Measurements from ENCODE around the gene TEPSIN.
A peak's percentile ranks its signal among the peaks of the same experiment; 100 is the strongest.

The TEPSIN gene

DNA sequence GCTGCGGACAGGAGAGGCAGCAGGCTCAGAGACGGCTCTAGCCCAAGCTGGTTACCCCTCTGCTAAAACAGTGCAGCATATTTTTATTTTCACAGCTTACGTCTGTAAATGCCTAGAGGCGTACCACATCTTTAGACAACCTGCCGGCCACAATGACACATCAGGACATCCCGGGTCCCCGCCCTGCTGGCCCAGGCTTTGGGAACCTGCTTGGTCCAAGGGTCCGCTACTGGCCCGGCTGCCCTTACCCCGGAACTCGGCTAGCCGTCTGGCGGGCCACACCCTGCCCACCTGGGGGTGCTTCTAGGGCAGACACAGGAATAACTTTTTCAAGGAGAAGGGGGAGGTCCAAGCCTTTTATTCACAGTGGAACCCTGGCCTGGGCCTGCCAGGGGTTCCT is 20.4 kb downstream of the TEPSIN start:
- no peak for DNase-seq
- Histone ChIP-seq H3K36me3 (ENCODE audit: control insufficient read depth in 1 of 2, insufficient read depth in 2 of 2, low read depth in 1 of 2, low read length in 2 of 2) (peaks cover 0 to 35% of the 10 kb centered on the region in 2 experiments), H3K4ac (ENCODE audit: low read depth in 1 of 2, low read length in 2 of 2) (no peak overlapping the region), H4K8ac (ENCODE audit: low read length) (no peak overlapping the region), H3K79me1 (replicated peaks; ENCODE audit: low read length, poor library complexity, severe bottlenecking) (peaks cover 39% of the 10 kb centered on the region), H3K27ac (ENCODE audit: low read length, poor library complexity, severe bottlenecking) (no peak overlapping the region), H3K9ac (ENCODE audit: low read length) (no peak overlapping the region), H2AFZ (ENCODE audit: low read depth, low read length) (no peak overlapping the region), H3K4me3 (ENCODE audit: insufficient read depth in 1 of 2, low read depth in 1 of 2, low read length in 2 of 2) (no peak overlapping the region), H2BK5ac (ENCODE audit: low read depth, low read length, poor library complexity, severe bottlenecking) (no peak overlapping the region), H2AK5ac (ENCODE audit: low read length, severe bottlenecking) (no peak overlapping the region), H3K23ac (ENCODE audit: low read length in 2 of 2) (peak overlapping the region in 1 of 2 experiments; percentile 70), H3K14ac (ENCODE audit: low read length in 2 of 2) (no peak overlapping the region), H2BK120ac (ENCODE audit: low read depth, low read length) (no peak overlapping the region), H3K9me3 (ENCODE audit: control insufficient read depth, low read length) (no peaks in the 10 kb centered on the region), H3K27me3 (ENCODE audit: control insufficient read depth in 1 of 2, insufficient read depth in 1 of 2, low read length in 2 of 2) (no peaks in the 10 kb centered on the region), H2BK12ac (ENCODE audit: low read length in 2 of 2) (no peak overlapping the region), H4K91ac (ENCODE audit: low read length) (no peak overlapping the region), H3K4me1 (ENCODE audit: control insufficient read depth, insufficient read depth, low read depth, low read length) (peaks cover 18% of the 10 kb centered on the region), H2BK15ac (ENCODE audit: low read depth, poor library complexity, severe bottlenecking) (no peak overlapping the region), H3K18ac (ENCODE audit: low read depth in 1 of 2, low read length in 2 of 2) (no peak overlapping the region), H3K4me2 (ENCODE audit: low read length, poor library complexity, severe bottlenecking) (no peak overlapping the region)
- WGBS, result 89% methylated on average over 13 of the region's 13 CpGs

- Histone ChIP-seq H3K4me3 (ENCODE audit: insufficient read depth in 1 of 2, low read depth in 1 of 2, low read length in 2 of 2) (no peak overlapping the region), H2BK12ac (ENCODE audit: low read length in 2 of 2) (no peak overlapping the region), H2BK15ac (ENCODE audit: low read depth, poor library complexity, severe bottlenecking) (no peak overlapping the region), H3K4me1 (ENCODE audit: control insufficient read depth, insufficient read depth, low read depth, low read length) (peaks cover 15% of the 10 kb centered on the region), H2AFZ (ENCODE audit: low read depth, low read length) (no peak overlapping the region), H3K14ac (ENCODE audit: low read length in 2 of 2) (no peak overlapping the region), H3K9me3 (ENCODE audit: control insufficient read depth, low read length) (no peaks in the 10 kb centered on the region), H2AK5ac (ENCODE audit: low read length, severe bottlenecking) (no peak overlapping the region), H3K9ac (ENCODE audit: low read length) (no peak overlapping the region), H4K8ac (ENCODE audit: low read length) (no peak overlapping the region), H3K27ac (ENCODE audit: low read length, poor library complexity, severe bottlenecking) (no peak overlapping the region), H3K18ac (ENCODE audit: low read depth in 1 of 2, low read length in 2 of 2) (no peak overlapping the region), H4K91ac (ENCODE audit: low read length) (no peak overlapping the region), H3K79me1 (replicated peaks; ENCODE audit: low read length, poor library complexity, severe bottlenecking) (peaks cover 39% of the 10 kb centered on the region), H3K36me3 (ENCODE audit: control insufficient read depth in 1 of 2, insufficient read depth in 2 of 2, low read depth in 1 of 2, low read length in 2 of 2) (peaks cover 0 to 35% of the 10 kb centered on the region in 2 experiments), H3K4ac (ENCODE audit: low read depth in 1 of 2, low read length in 2 of 2) (no peak overlapping the region), H3K23ac (ENCODE audit: low read length in 2 of 2) (no peak overlapping the region), H2BK5ac (ENCODE audit: low read depth, low read length, poor library complexity, severe bottlenecking) (no peak overlapping the region), H3K4me2 (ENCODE audit: low read length, poor library complexity, severe bottlenecking) (no peak overlapping the region), H3K27me3 (ENCODE audit: control insufficient read depth in 1 of 2, insufficient read depth in 1 of 2, low read length in 2 of 2) (no peaks in the 10 kb centered on the region), H2BK120ac (ENCODE audit: low read depth, low read length) (no peak overlapping the region)
- 92% methylated on average over 15 of the region's 18 CpGs for WGBS
- no peak for DNase-seq
These were observed 21.4 kb downstream of the TEPSIN start for GRCh38 chr17:81217491-81217890.

DNA sequence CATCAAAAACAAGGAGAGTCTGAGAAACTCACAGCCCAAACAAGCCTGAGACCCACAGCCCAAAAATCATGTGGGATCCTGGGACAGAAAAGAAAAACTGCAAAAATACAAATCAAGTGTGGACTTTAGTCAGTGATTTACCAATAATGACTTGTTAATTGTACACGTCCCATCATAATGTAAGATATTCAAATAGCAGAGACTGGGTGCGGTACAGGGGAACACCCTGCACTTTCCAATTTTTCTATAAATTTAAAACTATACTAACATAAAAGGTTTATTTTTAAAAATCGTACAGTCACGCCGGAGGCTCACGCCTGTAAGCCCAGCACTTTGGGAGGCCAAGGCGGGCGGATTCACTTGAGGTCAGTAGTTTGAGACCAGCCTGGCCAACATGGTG is 24.9 kb downstream of the TEPSIN start:
- no peak overlapping the region for H3K18ac ChIP-seq (ENCODE audit: low read depth in 1 of 2, low read length in 2 of 2)
- H2AFZ ChIP-seq (ENCODE audit: low read depth, low read length), result no peak overlapping the region
- no peak overlapping the region for H3K4ac ChIP-seq (ENCODE audit: low read depth in 1 of 2, low read length in 2 of 2)
- peaks cover 30% of the 10 kb centered on the region for H3K79me1 ChIP-seq (replicated peaks; ENCODE audit: low read length, poor library complexity, severe bottlenecking)
- no peak overlapping the region for H3K14ac ChIP-seq (ENCODE audit: low read length in 2 of 2)
- no peak overlapping the region for H2BK12ac ChIP-seq (ENCODE audit: low read length in 2 of 2)
- H3K9ac ChIP-seq (ENCODE audit: low read length), result no peak overlapping the region
- H3K23ac ChIP-seq (ENCODE audit: low read length in 2 of 2), result no peak overlapping the region
- no peak overlapping the region for H3K4me2 ChIP-seq (ENCODE audit: low read length, poor library complexity, severe bottlenecking)
- H2AK5ac ChIP-seq (ENCODE audit: low read length, severe bottlenecking), result no peak overlapping the region
- H3K27ac ChIP-seq (ENCODE audit: low read length, poor library complexity, severe bottlenecking), result no peak overlapping the region
- no peak overlapping the region for H3K4me3 ChIP-seq (ENCODE audit: insufficient read depth in 1 of 2, low read depth in 1 of 2, low read length in 2 of 2)
- H2BK15ac ChIP-seq (ENCODE audit: low read depth, poor library complexity, severe bottlenecking), result no peak overlapping the region
- H3K27me3 ChIP-seq (ENCODE audit: control insufficient read depth in 1 of 2, insufficient read depth in 1 of 2, low read length in 2 of 2), result no peaks in the 10 kb centered on the region
- H4K91ac ChIP-seq (ENCODE audit: low read length), result no peak overlapping the region
- H4K8ac ChIP-seq (ENCODE audit: low read length), result no peak overlapping the region
- no peaks in the 10 kb centered on the region for H3K9me3 ChIP-seq (ENCODE audit: control insufficient read depth, low read length)
- WGBS, result 97% methylated on average over 8 of the region's 8 CpGs
- no peak overlapping the region for H2BK120ac ChIP-seq (ENCODE audit: low read depth, low read length)
- DNase-seq, result no peak
- H3K36me3 ChIP-seq (ENCODE audit: control insufficient read depth in 1 of 2, insufficient read depth in 2 of 2, low read depth in 1 of 2, low read length in 2 of 2), result peaks cover 0 to 32% of the 10 kb centered on the region in 2 experiments
- peaks cover 6% of the 10 kb centered on the region for H3K4me1 ChIP-seq (ENCODE audit: control insufficient read depth, insufficient read depth, low read depth, low read length)
- H2BK5ac ChIP-seq (ENCODE audit: low read depth, low read length, poor library complexity, severe bottlenecking), result no peak overlapping the region

DNA sequence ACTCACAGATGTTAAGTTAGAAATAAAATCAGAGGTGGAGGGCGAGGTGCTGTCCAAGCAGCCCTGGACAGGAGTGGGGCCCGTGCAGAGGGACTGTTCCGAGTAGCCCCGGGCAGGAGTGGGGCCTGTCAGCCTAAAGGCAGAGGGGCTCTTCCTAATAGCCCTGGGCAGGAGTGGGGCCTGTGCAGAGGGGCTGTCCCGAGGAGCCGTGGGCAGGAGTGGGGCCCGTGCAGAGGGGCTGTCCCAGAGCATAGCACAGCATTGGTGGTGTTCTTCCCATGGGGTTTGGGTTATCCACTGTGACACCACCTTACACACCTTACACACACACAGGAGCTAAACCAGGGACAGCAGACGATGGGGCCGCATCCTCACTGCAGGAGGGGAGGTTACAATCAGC is 26.5 kb downstream of the TEPSIN start:
- H3K27ac ChIP-seq (ENCODE audit: low read length, poor library complexity, severe bottlenecking), result no peak overlapping the region
- H2BK15ac ChIP-seq (ENCODE audit: low read depth, poor library complexity, severe bottlenecking), result no peak overlapping the region
- WGBS, result 98% methylated on average over 4 of the region's 9 CpGs
- peak overlapping the region in 1 of 2 experiments; percentile 61 for H3K23ac ChIP-seq (ENCODE audit: low read length in 2 of 2)
- H3K79me1 ChIP-seq (replicated peaks; ENCODE audit: low read length, poor library complexity, severe bottlenecking), result peaks cover 24% of the 10 kb centered on the region
- no peak overlapping the region for H3K4ac ChIP-seq (ENCODE audit: low read depth in 1 of 2, low read length in 2 of 2)
- no peak overlapping the region for H2BK12ac ChIP-seq (ENCODE audit: low read length in 2 of 2)
- no peak overlapping the region for H4K8ac ChIP-seq (ENCODE audit: low read length)
- H2AK5ac ChIP-seq (ENCODE audit: low read length, severe bottlenecking), result no peak overlapping the region
- H3K36me3 ChIP-seq (ENCODE audit: control insufficient read depth in 1 of 2, insufficient read depth in 2 of 2, low read depth in 1 of 2, low read length in 2 of 2), result peaks cover 0 to 33% of the 10 kb centered on the region in 2 experiments
- DNase-seq, result no peak
- no peak overlapping the region for H3K9ac ChIP-seq (ENCODE audit: low read length)
- H3K4me2 ChIP-seq (ENCODE audit: low read length, poor library complexity, severe bottlenecking), result no peak overlapping the region
- H3K4me1 ChIP-seq (ENCODE audit: control insufficient read depth, insufficient read depth, low read depth, low read length), result peaks cover 10% of the 10 kb centered on the region
- no peak overlapping the region for H2BK5ac ChIP-seq (ENCODE audit: low read depth, low read length, poor library complexity, severe bottlenecking)
- no peak overlapping the region for H3K4me3 ChIP-seq (ENCODE audit: insufficient read depth in 1 of 2, low read depth in 1 of 2, low read length in 2 of 2)
- no peak overlapping the region for H3K14ac ChIP-seq (ENCODE audit: low read length in 2 of 2)
- H4K91ac ChIP-seq (ENCODE audit: low read length), result no peak overlapping the region
- H2AFZ ChIP-seq (ENCODE audit: low read depth, low read length), result no peak overlapping the region
- no peaks in the 10 kb centered on the region for H3K27me3 ChIP-seq (ENCODE audit: control insufficient read depth in 1 of 2, insufficient read depth in 1 of 2, low read length in 2 of 2)
- no peak overlapping the region for H3K18ac ChIP-seq (ENCODE audit: low read depth in 1 of 2, low read length in 2 of 2)
- no peak overlapping the region for H2BK120ac ChIP-seq (ENCODE audit: low read depth, low read length)
- no peaks in the 10 kb centered on the region for H3K9me3 ChIP-seq (ENCODE audit: control insufficient read depth, low read length)

All from mesenchymal stem cell (in vitro differentiated cells and primary cell).